Measurements from ENCODE around the gene KLHL13. TPM values are rescaled to one million over a fixed set of nuclear protein-coding genes. Genes with fewer than 3 reads are reported as not detected.

KLHL13 gene, protein sequence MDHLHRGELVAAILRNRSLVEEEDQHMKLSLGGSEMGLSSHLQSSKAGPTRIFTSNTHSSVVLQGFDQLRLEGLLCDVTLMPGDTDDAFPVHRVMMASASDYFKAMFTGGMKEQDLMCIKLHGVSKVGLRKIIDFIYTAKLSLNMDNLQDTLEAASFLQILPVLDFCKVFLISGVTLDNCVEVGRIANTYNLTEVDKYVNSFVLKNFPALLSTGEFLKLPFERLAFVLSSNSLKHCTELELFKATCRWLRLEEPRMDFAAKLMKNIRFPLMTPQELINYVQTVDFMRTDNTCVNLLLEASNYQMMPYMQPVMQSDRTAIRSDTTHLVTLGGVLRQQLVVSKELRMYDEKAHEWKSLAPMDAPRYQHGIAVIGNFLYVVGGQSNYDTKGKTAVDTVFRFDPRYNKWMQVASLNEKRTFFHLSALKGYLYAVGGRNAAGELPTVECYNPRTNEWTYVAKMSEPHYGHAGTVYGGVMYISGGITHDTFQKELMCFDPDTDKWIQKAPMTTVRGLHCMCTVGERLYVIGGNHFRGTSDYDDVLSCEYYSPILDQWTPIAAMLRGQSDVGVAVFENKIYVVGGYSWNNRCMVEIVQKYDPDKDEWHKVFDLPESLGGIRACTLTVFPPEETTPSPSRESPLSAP
- 1 to 10 TPM; 3.6 to 7.9 TPM for total RNA-seq
- polyA plus RNA-seq = 1 to 10 TPM in 1 of 2 donors, under 1 TPM in 1; 0.47 to 1.2 TPM
- long read RNA-seq, donor 1, partial matches to known transcripts = 0 of 3 reads
- long read RNA-seq, donor 1, other reads (novel, unspliced or antisense) = 0 of 3 reads
- long read RNA-seq, donor 2 = 0 reads
- long read RNA-seq, donor 3 = 0 reads
- long read RNA-seq, donor 4 = 0 reads
- long read RNA-seq, donor 5, partial matches to known transcripts = 0 of 2 reads
- long read RNA-seq, donor 5, other reads (novel, unspliced or antisense) = 0 of 2 reads

DNA sequence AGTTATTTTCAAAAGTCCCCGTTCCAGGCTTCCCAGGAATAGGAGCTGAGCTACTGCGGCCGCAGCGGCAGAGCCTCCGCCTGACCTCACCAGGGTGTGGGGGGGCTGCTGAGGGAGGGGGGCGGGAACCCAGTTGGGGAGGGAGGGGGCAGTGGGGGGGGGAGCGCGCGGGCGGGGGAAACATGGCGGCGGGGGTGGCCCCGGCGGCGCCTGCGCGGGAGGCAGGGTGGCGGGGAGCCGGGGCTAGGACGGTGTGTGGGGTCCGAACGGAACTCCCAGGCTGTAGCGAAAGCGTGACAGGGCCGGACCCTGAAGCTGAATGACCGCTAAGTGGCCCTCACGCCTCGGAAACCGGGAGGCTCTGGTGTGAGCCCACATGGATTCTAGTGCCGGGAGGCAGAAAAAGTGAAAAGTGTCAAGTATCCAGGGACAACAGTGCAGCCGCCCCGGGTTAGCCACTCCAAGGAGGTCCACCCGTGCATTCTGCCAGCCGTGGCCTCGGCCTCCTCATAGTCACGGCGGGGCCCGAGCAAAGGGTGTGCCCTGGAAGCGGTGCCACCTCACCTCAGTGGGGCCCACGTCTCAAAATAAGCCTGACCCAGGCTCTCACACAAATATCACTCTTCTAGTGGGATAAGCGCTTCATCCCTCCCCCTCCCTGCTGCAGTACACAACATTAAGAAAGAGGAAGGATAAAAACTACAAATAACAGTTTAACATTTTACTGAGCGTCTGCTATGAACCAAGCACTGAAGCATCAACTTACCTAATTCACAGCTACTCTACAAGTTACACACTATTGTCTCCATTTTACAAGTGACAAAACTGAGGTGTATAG lies at the start of gene KLHL13:
KLHL13 (minus strand) TSS at position 98 of the 838 bp plus-strand sequence. CDS start 88,337 bp downstream, outside the sequence.
- Histone ChIP-seq H3K27me3 (ENCODE audit: control insufficient read depth in 3 of 3, insufficient read depth in 3 of 3, low read length in 2 of 3) (peaks cover 0 to 33% (median 24%) of the 10 kb centered on the region in 3 donors), H3K9me3 (ENCODE audit: control insufficient read depth in 4 of 4, insufficient read depth in 3 of 4, low read length in 3 of 4) (no peaks in the 10 kb centered on the region), H3K36me3 (ENCODE audit: control insufficient read depth in 4 of 4, insufficient read depth in 4 of 4, low read length in 4 of 4) (no peaks in the 10 kb centered on the region), H3K4me3 (peak within 1 kb of the TSS; percentile 27), H3K27ac (ENCODE audit: low read depth in 1 of 2, low read length in 1 of 2) (peak within 1 kb of the TSS in 1 of 2 donors; percentile 68), H3K9ac (ENCODE audit: insufficient read depth in 1 of 2, low read length in 2 of 2) (no peak within 1 kb of the TSS), H3K4me1 (ENCODE audit: control insufficient read depth in 5 of 5, insufficient read depth in 5 of 5, low read length in 5 of 5) (no peaks in the 10 kb centered on the region)
- DNase-seq (peak; percentile 22 to 43 (median 43)), ATAC-seq (ENCODE audit: insufficient read depth, low FRiP score) (peak; percentile 65)
- 2 to 30% methylated on average over 26 to 38 of the region's 42 CpGs for WGBS, 2 donors
- TF ChIP-seq, protein P1, sequence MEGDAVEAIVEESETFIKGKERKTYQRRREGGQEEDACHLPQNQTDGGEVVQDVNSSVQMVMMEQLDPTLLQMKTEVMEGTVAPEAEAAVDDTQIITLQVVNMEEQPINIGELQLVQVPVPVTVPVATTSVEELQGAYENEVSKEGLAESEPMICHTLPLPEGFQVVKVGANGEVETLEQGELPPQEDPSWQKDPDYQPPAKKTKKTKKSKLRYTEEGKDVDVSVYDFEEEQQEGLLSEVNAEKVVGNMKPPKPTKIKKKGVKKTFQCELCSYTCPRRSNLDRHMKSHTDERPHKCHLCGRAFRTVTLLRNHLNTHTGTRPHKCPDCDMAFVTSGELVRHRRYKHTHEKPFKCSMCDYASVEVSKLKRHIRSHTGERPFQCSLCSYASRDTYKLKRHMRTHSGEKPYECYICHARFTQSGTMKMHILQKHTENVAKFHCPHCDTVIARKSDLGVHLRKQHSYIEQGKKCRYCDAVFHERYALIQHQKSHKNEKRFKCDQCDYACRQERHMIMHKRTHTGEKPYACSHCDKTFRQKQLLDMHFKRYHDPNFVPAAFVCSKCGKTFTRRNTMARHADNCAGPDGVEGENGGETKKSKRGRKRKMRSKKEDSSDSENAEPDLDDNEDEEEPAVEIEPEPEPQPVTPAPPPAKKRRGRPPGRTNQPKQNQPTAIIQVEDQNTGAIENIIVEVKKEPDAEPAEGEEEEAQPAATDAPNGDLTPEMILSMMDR (IDR thresholded peaks at IDR 0.05; ENCODE audit: control extremely low read depth, extremely low read depth) = no peak

DNA sequence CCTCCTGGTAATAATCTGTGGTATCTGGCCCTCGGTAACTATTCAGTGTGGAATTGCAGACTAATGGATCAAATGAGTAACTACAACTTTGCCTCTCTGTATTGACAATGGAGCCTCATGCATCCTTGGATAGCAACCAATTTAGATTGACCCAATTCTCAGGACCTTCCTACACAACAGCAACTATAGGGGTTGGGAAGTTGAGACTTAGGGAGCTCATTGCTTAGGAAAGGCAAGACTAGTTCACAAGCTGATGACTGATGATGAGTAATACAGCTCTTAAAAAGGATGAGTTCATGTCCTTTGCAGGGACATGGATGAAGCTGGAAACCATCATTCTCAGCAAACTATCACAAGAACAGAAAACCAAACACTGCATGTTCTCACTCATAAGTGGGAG lies 47.5 kb upstream of the KLHL13 start:
- Histone ChIP-seq H3K36me3 (ENCODE audit: control insufficient read depth in 4 of 4, insufficient read depth in 4 of 4, low read length in 4 of 4) (no peaks in the 10 kb centered on the region), H3K9me3 (ENCODE audit: control insufficient read depth in 4 of 4, insufficient read depth in 3 of 4, low read length in 3 of 4) (no peaks in the 10 kb centered on the region), H3K4me1 (ENCODE audit: control insufficient read depth in 5 of 5, insufficient read depth in 5 of 5, low read length in 5 of 5) (peaks cover 0 to 2% (median 0%) of the 10 kb centered on the region in 5 donors), H3K27me3 (ENCODE audit: control insufficient read depth in 3 of 3, insufficient read depth in 3 of 3, low read length in 2 of 3) (peaks cover 0 to 23% (median 13%) of the 10 kb centered on the region in 3 donors), H3K27ac (ENCODE audit: low read depth in 1 of 2, low read length in 1 of 2) (no peak overlapping the region), H3K4me3 (no peak overlapping the region), H3K9ac (ENCODE audit: insufficient read depth in 1 of 2, low read length in 2 of 2) (no peak overlapping the region)
- TF ChIP-seq, protein P1 (IDR thresholded peaks at IDR 0.05; ENCODE audit: control extremely low read depth, extremely low read depth) = no peak
- DNase-seq (no peak), ATAC-seq (ENCODE audit: insufficient read depth, low FRiP score) (no peak)
- WGBS, 2 donors = 89 to 90% methylated on average over 1 of the region's 1 CpG

DNA sequence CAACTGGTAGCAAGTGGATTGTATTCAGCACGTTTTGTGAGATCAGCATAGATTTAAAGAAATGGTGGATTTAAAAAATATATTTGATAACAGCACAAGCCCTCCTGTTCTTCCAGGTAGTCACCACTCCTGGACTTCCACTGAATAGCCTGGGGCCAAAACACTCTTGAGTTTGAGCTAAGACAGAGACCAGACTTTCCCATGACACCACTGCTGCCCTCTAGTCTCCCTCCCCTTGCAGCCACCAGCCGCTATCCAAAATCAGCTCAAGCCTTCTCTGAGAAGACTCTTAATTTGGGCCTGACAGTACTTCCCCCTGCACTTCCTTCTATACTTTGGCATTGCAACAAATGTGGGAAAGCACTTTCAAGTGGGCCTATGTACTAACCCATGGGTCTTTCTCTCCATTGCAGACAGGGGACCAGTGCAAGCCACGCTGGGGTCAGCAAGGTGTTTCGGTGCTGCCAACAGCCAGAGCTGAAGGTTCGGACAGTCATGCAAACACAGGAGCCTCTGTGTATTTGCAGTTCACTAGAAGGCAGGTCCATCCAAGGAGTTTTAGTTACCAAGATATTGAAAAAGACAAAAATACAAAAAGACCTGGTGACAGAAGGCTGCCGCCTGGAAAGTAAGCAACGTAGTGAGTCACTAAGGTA lies 40.5 kb upstream of the KLHL13 start:
- DNase-seq (no peak), ATAC-seq (ENCODE audit: insufficient read depth, low FRiP score) (no peak)
- Histone ChIP-seq H3K27me3 (ENCODE audit: control insufficient read depth in 3 of 3, insufficient read depth in 3 of 3, low read length in 2 of 3) (peaks cover 0 to 4% (median 3%) of the 10 kb centered on the region in 3 donors), H3K9ac (ENCODE audit: insufficient read depth in 1 of 2, low read length in 2 of 2) (no peak overlapping the region), H3K4me1 (ENCODE audit: control insufficient read depth in 5 of 5, insufficient read depth in 5 of 5, low read length in 5 of 5) (peaks cover 0 to 2% (median 0%) of the 10 kb centered on the region in 5 donors), H3K4me3 (no peak overlapping the region), H3K27ac (ENCODE audit: low read depth in 1 of 2, low read length in 1 of 2) (no peak overlapping the region), H3K9me3 (ENCODE audit: control insufficient read depth in 4 of 4, insufficient read depth in 3 of 4, low read length in 3 of 4) (no peaks in the 10 kb centered on the region), H3K36me3 (ENCODE audit: control insufficient read depth in 4 of 4, insufficient read depth in 4 of 4, low read length in 4 of 4) (no peaks in the 10 kb centered on the region)
- TF ChIP-seq, protein P1 (IDR thresholded peaks at IDR 0.05; ENCODE audit: control extremely low read depth, extremely low read depth) = no peak
- WGBS, 2 donors = 80 to 91% methylated on average over 7 of the region's 7 CpGs
